HG03103 (cell line): Measurements from ENCODE around the gene MYH7.
"Not testable (repeated sequence)": the region's sequence is repeated elsewhere in the genome, so short reads cannot be mapped to it uniquely, and the experiment has no call there.

ENCODE experiments used
- ATAC-seq: cut with Tn5 transposase; IDR thresholded peaks from one replicate; pipeline ENCODE4 v1.9.1; 2021; ENCODE audit warnings: low read depth; ENCODE audit not compliant: unreplicated experiment

MYH7 gene

GRCh38 chr14:23408307-23408630 lies 27.2 kb downstream of the MYH7 start:
- no peak for ATAC-seq

- ATAC-seq: no peak
Measured at GRCh38 chr14:23407516-23408306, 27.7 kb downstream of the MYH7 start, which contains the start of gene MYH6. Gene MYH6 (minus strand): TSS chr14:23408273. CDS start chr14:23407223, 1,050 bp downstream.

GRCh38 chr14:23406725-23407355 lies 28.6 kb downstream of the MYH7 start:
- no peak for ATAC-seq

GRCh38 chr14:23406244-23406643 lies 29.2 kb downstream of the MYH7 start:
- no peak for ATAC-seq

- no peak for ATAC-seq
Measured at GRCh38 chr14:23405516-23406025, 29.9 kb downstream of the MYH7 start.

- no peak for ATAC-seq
Measured at GRCh38 chr14:23405096-23405495, 30.4 kb downstream of the MYH7 start.

GRCh38 chr14:23404331-23404900 lies 31.0 kb downstream of the MYH7 start:
- ATAC-seq: no peak

GRCh38 chr14:23403908-23404307 lies 31.6 kb downstream of the MYH7 start:
- ATAC-seq: no peak

- ATAC-seq: no peak
Measured at GRCh38 chr14:23403139-23403438, 32.4 kb downstream of the MYH7 start.

GRCh38 chr14:23402296-23403138 lies 32.9 kb downstream of the MYH7 start:
- ATAC-seq: no peak

GRCh38 chr14:23401291-23401690 lies 34.2 kb downstream of the MYH7 start:
- no peak for ATAC-seq

GRCh38 chr14:23400496-23401149 lies 34.8 kb downstream of the MYH7 start:
- ATAC-seq: not testable (repeated sequence)

GRCh38 chr14:23399591-23399990 lies 35.9 kb downstream of the MYH7 start:
- ATAC-seq: no peak

- ATAC-seq: no peak
Measured at GRCh38 chr14:23399136-23399535, 36.3 kb downstream of the MYH7 start.

GRCh38 chr14:23398348-23398747 lies 37.1 kb downstream of the MYH7 start:
- no peak for ATAC-seq

- ATAC-seq: no peak
Measured at GRCh38 chr14:23396781-23397407, 38.6 kb downstream of the MYH7 start.

GRCh38 chr14:23396126-23396525 lies 39.3 kb downstream of the MYH7 start:
- no peak for ATAC-seq

- no peak for ATAC-seq
Measured at GRCh38 chr14:23392613-23393012, 42.8 kb downstream of the MYH7 start.

- not testable (repeated sequence) for ATAC-seq
Measured at GRCh38 chr14:23389871-23390270, 45.6 kb downstream of the MYH7 start.

GRCh38 chr14:23389396-23389795 lies 46.1 kb downstream of the MYH7 start:
- ATAC-seq: no peak
